HUES64 (cell line): ENCODE data around the gene DGAT2L6. TPM values are rescaled to one million over a fixed set of nuclear protein-coding genes. Genes with fewer than 3 reads are reported as not detected.
A peak's percentile ranks its signal among the peaks of the same experiment; 100 is the strongest.

ENCODE experiments used
- H3K27ac ChIP-seq: 2 replicates; pipeline ENCODE4 v1.7.0; 2013; ENCODE audit warnings: low read depth, low read length, inconsistent platforms
- H3K27me3 ChIP-seq: 2 replicates; pipeline ENCODE4 v1.6.1; 2013; ENCODE audit warnings: mild to moderate bottlenecking, low read length; ENCODE audit not compliant: insufficient read depth
- H3K36me3 ChIP-seq: 2 replicates; pipeline ENCODE4 v1.6.1; 2013; ENCODE audit warnings: mild to moderate bottlenecking, low read length; ENCODE audit not compliant: insufficient read depth
- H3K4me1 ChIP-seq: 2 replicates; pipeline ENCODE4 v1.6.1; 2013; ENCODE audit warnings: mild to moderate bottlenecking, low read length, moderate library complexity; ENCODE audit not compliant: insufficient read depth
- H3K4me3 ChIP-seq: 2 replicates; pipeline ENCODE4 v1.5.1; 2013; ENCODE audit warnings: mild to moderate bottlenecking, low read length, moderate library complexity
- H3K9ac ChIP-seq: 2 replicates; pipeline ENCODE4 v1.6.1; 2013; ENCODE audit warnings: mild to moderate bottlenecking, low read depth, low read length
- H3K9me3 ChIP-seq: 2 replicates; pipeline ENCODE4 v1.6.1; 2013; ENCODE audit warnings: low read depth, low read length; ENCODE audit not compliant: insufficient read depth
- WGBS: fragments of 150-250, 120-280 bp; methylation state at CpG from one replicate; pipeline ENCODE4 v1.1.7; 2013; ENCODE audit warnings: missing lambda C conversion rate; 5-methylcytosine and 5-hydroxymethylcytosine counted together
- polyA plus RNA-seq, 2 experiments: library from polyadenylated mRNA; stranded (reverse); fragments of 50-300 nt; gene quantifications; one replicate each; pipeline ENCODE4 v1.2.3, GENCODE V29; 2013

DGAT2L6 gene
- not detected for polyA plus RNA-seq (2013, experiment 1 of 2)
- not detected for polyA plus RNA-seq (2013, experiment 2 of 2)

- Histone ChIP-seq H3K9ac (no peak within 1 kb of the TSS), H3K4me3 (no peak within 1 kb of the TSS)
Observed at GRCh38 chrX:70176938-70177533, at the start of gene DGAT2L6. Gene DGAT2L6 (plus strand): TSS chrX:70177483. CDS start chrX:70177583, 100 bp downstream.

GRCh38 chrX:70128071-70128470, 49.2 kb upstream of the DGAT2L6 start:
- peak overlapping the region; percentile 36; the same call in 1 of the 2 replicates for H3K9ac ChIP-seq
- no peaks in the 10 kb centered on the region for H3K9me3 ChIP-seq
- 83% methylated on average over 8 of the region's 9 CpGs for WGBS
- H3K4me3 ChIP-seq: no peak overlapping the region
- H3K36me3 ChIP-seq: no peaks in the 10 kb centered on the region
- no peak overlapping the region for H3K27ac ChIP-seq
- no peaks in the 10 kb centered on the region for H3K27me3 ChIP-seq
- peaks cover 28% of the 10 kb centered on the region for H3K4me1 ChIP-seq

More at GRCh38 chrX:70176938-70177533, at the start of gene DGAT2L6:
- 70% methylated on average over 5 of the region's 7 CpGs for WGBS
- Histone ChIP-seq H3K27me3 (no peaks in the 10 kb centered on the region), H3K9me3 (no peaks in the 10 kb centered on the region), H3K27ac (no peak within 1 kb of the TSS), H3K36me3 (no peaks in the 10 kb centered on the region), H3K4me1 (peaks cover 14% of the 10 kb centered on the region; the same call in 1 of the 2 replicates)

- Histone ChIP-seq H3K36me3 (peaks cover 4% of the 10 kb centered on the region), H3K4me3 (no peak overlapping the region), H3K27me3 (no peaks in the 10 kb centered on the region), H3K9ac (no peak overlapping the region), H3K4me1 (peaks cover 28% of the 10 kb centered on the region), H3K9me3 (no peaks in the 10 kb centered on the region), H3K27ac (peak overlapping the region; percentile 59; the same call in 1 of the 2 replicates)
- 57% methylated on average over 1 of the region's 1 CpG for WGBS
Observed at GRCh38 chrX:70129816-70130215, 47.5 kb upstream of the DGAT2L6 start.

GRCh38 chrX:70132224-70132623, 45.1 kb upstream of the DGAT2L6 start:
- no peaks in the 10 kb centered on the region for H3K9me3 ChIP-seq
- 93% methylated on average over 2 of the region's 4 CpGs for WGBS
- H3K27ac ChIP-seq: no peak overlapping the region
- H3K27me3 ChIP-seq: no peaks in the 10 kb centered on the region
- peaks cover 25% of the 10 kb centered on the region for H3K36me3 ChIP-seq
- H3K9ac ChIP-seq: no peak overlapping the region
- H3K4me3 ChIP-seq: no peak overlapping the region
- H3K4me1 ChIP-seq: peaks cover 28% of the 10 kb centered on the region

- peaks cover 28% of the 10 kb centered on the region for H3K36me3 ChIP-seq
- no peaks in the 10 kb centered on the region for H3K27me3 ChIP-seq
- 11% methylated on average over 8 of the region's 8 CpGs for WGBS
- peak overlapping the region; percentile 95; the same call in 1 of the 2 replicates for H3K9ac ChIP-seq
- peak overlapping the region; percentile 99 for H3K4me3 ChIP-seq
- no peak overlapping the region; the same call in 1 of the 2 replicates for H3K27ac ChIP-seq
- peaks cover 27% of the 10 kb centered on the region for H3K4me1 ChIP-seq
- no peaks in the 10 kb centered on the region for H3K9me3 ChIP-seq
Observed at GRCh38 chrX:70132877-70133302, 44.4 kb upstream of the DGAT2L6 start.

- peak within 1 kb of the TSS; percentile 100 for H3K27ac ChIP-seq
- peaks cover 21% of the 10 kb centered on the region for H3K4me1 ChIP-seq
- peaks cover 30% of the 10 kb centered on the region for H3K36me3 ChIP-seq
- no peaks in the 10 kb centered on the region for H3K9me3 ChIP-seq
- peak within 1 kb of the TSS; percentile 99 for H3K4me3 ChIP-seq
- H3K27me3 ChIP-seq: no peaks in the 10 kb centered on the region
- under 1% methylated on average over 59 of the region's 59 CpGs for WGBS
- H3K9ac ChIP-seq: peak within 1 kb of the TSS; percentile 95
Observed at GRCh38 chrX:70133303-70134115, 43.8 kb upstream of the DGAT2L6 start, which contains the start of gene IGBP1. Gene IGBP1 (plus strand): TSS chrX:70133447. CDS start chrX:70133948, 501 bp downstream.

- Histone ChIP-seq H3K9me3 (no peaks in the 10 kb centered on the region), H3K4me3 (peak overlapping the region; percentile 99), H3K36me3 (peaks cover 33% of the 10 kb centered on the region), H3K4me1 (peaks cover 15% of the 10 kb centered on the region), H3K27me3 (no peaks in the 10 kb centered on the region), H3K27ac (peak overlapping the region; percentile 100; the same call in 1 of the 2 replicates), H3K9ac (peak overlapping the region; percentile 95)
- WGBS: 0% methylated on average over 12 of the region's 12 CpGs
Observed at GRCh38 chrX:70134116-70134477, 43.2 kb upstream of the DGAT2L6 start.

GRCh38 chrX:70138622-70139021, 38.7 kb upstream of the DGAT2L6 start:
- no peak overlapping the region for H3K4me3 ChIP-seq
- no peaks in the 10 kb centered on the region for H3K9me3 ChIP-seq
- no peaks in the 10 kb centered on the region; the same call in 1 of the 2 replicates for H3K4me1 ChIP-seq
- 100% methylated on average over 1 of the region's 2 CpGs for WGBS
- no peak overlapping the region for H3K27ac ChIP-seq
- H3K9ac ChIP-seq: no peak overlapping the region
- H3K27me3 ChIP-seq: no peaks in the 10 kb centered on the region
- peaks cover 49% of the 10 kb centered on the region for H3K36me3 ChIP-seq

GRCh38 chrX:70139736-70140135, 37.5 kb upstream of the DGAT2L6 start:
- no peaks in the 10 kb centered on the region for H3K9me3 ChIP-seq
- H3K36me3 ChIP-seq: peaks cover 45% of the 10 kb centered on the region
- H3K9ac ChIP-seq: no peak overlapping the region
- no peak overlapping the region for H3K4me3 ChIP-seq
- no peak overlapping the region for H3K27ac ChIP-seq
- 92% methylated on average over 3 of the region's 3 CpGs for WGBS
- no peaks in the 10 kb centered on the region for H3K27me3 ChIP-seq
- H3K4me1 ChIP-seq: no peaks in the 10 kb centered on the region; the same call in 1 of the 2 replicates

- Histone ChIP-seq H3K27me3 (no peaks in the 10 kb centered on the region), H3K9ac (no peak overlapping the region), H3K27ac (no peak overlapping the region), H3K4me1 (no peaks in the 10 kb centered on the region), H3K4me3 (no peak overlapping the region), H3K36me3 (peaks cover 34% of the 10 kb centered on the region), H3K9me3 (no peaks in the 10 kb centered on the region)
- 100% methylated on average over 2 of the region's 2 CpGs for WGBS
Observed at GRCh38 chrX:70141373-70141772, 35.9 kb upstream of the DGAT2L6 start.
